HG02973 (cell line): ENCODE results near the gene PPFIA4.

ENCODE experiments used
- ATAC-seq: cut with Tn5 transposase; IDR thresholded peaks from one replicate; pipeline ENCODE4 v1.9.1; 2021; ENCODE audit warnings: moderate library complexity; ENCODE audit not compliant: unreplicated experiment

The PPFIA4 gene

GRCh38 chr1:203039609-203040512 lies 13.6 kb downstream of the PPFIA4 start:
- no peak for ATAC-seq

GRCh38 chr1:203040513-203041275 lies 14.4 kb downstream of the PPFIA4 start:
- ATAC-seq, result no peak

GRCh38 chr1:203041351-203041932 lies 15.2 kb downstream of the PPFIA4 start:
- no peak for ATAC-seq

- ATAC-seq, result no peak
Measured at GRCh38 chr1:203043830-203044545, 17.7 kb downstream of the PPFIA4 start.

- no peak for ATAC-seq
Measured at GRCh38 chr1:203044546-203045250, 18.4 kb downstream of the PPFIA4 start.

- ATAC-seq, result no peak
Measured at GRCh38 chr1:203045336-203045735, 19.0 kb downstream of the PPFIA4 start.

- no peak for ATAC-seq
Measured at GRCh38 chr1:203045821-203046594, 19.7 kb downstream of the PPFIA4 start.

- no peak for ATAC-seq
Measured at GRCh38 chr1:203046984-203047630, 20.8 kb downstream of the PPFIA4 start.

GRCh38 chr1:203048086-203048485 lies 21.8 kb downstream of the PPFIA4 start:
- no peak for ATAC-seq

- no peak for ATAC-seq
Measured at GRCh38 chr1:203048555-203049051, 22.3 kb downstream of the PPFIA4 start.

GRCh38 chr1:203049077-203049476 lies 22.8 kb downstream of the PPFIA4 start:
- no peak for ATAC-seq

- no peak for ATAC-seq
Measured at GRCh38 chr1:203049576-203050180, 23.4 kb downstream of the PPFIA4 start.

- ATAC-seq, result no peak
Measured at GRCh38 chr1:203050826-203051225, 24.5 kb downstream of the PPFIA4 start.

- no peak for ATAC-seq
Measured at GRCh38 chr1:203051841-203052324, 25.6 kb downstream of the PPFIA4 start.

GRCh38 chr1:203052601-203053000 lies 26.3 kb downstream of the PPFIA4 start:
- ATAC-seq, result no peak

- no peak for ATAC-seq
Measured at GRCh38 chr1:203054184-203054583, 27.9 kb downstream of the PPFIA4 start.

GRCh38 chr1:203054642-203055041 lies 28.4 kb downstream of the PPFIA4 start:
- no peak for ATAC-seq

GRCh38 chr1:203055161-203055799 lies 29.0 kb downstream of the PPFIA4 start:
- ATAC-seq, result no peak
